ENCODE results near the gene TRAF3IP1.

The TRAF3IP1 gene

DNA sequence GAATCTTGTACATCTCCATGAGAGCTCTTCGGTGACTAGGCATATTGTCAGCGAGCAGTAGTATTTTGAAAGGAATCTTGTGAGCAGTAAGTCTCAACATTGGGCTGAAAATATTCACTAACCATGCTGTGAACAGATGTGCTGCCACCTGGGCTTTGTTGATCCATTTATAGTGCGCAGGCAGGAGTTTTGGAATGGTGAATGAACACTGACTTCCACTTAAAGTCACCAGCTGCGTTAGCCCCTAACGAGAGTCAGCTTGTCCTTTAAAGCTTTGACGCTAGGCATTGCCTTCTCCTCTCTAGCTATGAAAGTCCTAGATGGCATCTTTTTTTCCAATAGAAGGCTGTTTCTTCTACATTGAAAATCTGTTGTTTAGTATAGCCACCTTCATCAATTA is 110.5 kb downstream of the TRAF3IP1 start:
- no peak overlapping the region for H3K27ac ChIP-seq
- H3K27me3 ChIP-seq (ENCODE audit: insufficient read depth, low read depth, severe bottlenecking), result no peaks in the 10 kb centered on the region
- H3K9me3 ChIP-seq (ENCODE audit: severe bottlenecking), result no peaks in the 10 kb centered on the region
- H3K4me3 ChIP-seq (ENCODE audit: low read depth, low read length), result no peak overlapping the region
- TF ChIP-seq, protein P1, sequence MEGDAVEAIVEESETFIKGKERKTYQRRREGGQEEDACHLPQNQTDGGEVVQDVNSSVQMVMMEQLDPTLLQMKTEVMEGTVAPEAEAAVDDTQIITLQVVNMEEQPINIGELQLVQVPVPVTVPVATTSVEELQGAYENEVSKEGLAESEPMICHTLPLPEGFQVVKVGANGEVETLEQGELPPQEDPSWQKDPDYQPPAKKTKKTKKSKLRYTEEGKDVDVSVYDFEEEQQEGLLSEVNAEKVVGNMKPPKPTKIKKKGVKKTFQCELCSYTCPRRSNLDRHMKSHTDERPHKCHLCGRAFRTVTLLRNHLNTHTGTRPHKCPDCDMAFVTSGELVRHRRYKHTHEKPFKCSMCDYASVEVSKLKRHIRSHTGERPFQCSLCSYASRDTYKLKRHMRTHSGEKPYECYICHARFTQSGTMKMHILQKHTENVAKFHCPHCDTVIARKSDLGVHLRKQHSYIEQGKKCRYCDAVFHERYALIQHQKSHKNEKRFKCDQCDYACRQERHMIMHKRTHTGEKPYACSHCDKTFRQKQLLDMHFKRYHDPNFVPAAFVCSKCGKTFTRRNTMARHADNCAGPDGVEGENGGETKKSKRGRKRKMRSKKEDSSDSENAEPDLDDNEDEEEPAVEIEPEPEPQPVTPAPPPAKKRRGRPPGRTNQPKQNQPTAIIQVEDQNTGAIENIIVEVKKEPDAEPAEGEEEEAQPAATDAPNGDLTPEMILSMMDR (IDR thresholded peaks at IDR 0.05; ENCODE audit: low read depth, low read length), result no peak
- DNase-seq, result no peak
- peaks cover 34% of the 10 kb centered on the region for H3K36me3 ChIP-seq

DNA sequence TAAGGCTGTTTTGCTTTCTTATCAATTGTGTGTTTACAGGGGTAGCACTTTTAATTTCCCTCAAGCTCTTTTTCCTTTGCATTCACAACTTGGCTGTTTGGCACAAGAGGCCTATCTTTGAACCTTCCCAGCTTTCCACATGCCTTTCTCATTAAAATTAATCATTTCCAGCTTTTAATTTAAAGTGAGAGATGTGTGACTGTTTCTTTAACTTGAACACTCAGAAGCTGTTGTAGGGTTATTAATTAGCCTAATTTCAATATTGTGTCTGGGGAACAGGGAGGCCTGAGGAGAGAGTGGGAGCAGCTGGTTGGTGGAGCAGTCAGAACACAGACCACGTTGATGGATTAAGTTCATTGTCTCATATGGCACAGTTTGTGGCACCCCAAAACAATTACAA is 111.1 kb downstream of the TRAF3IP1 start:
- Histone ChIP-seq H3K27ac (no peak overlapping the region), H3K4me3 (ENCODE audit: low read depth, low read length) (no peak overlapping the region), H3K36me3 (peaks cover 38% of the 10 kb centered on the region), H3K27me3 (ENCODE audit: insufficient read depth, low read depth, severe bottlenecking) (no peaks in the 10 kb centered on the region), H3K9me3 (ENCODE audit: severe bottlenecking) (no peaks in the 10 kb centered on the region)
- TF ChIP-seq, protein P1 (IDR thresholded peaks at IDR 0.05; ENCODE audit: low read depth, low read length), result no peak
- no peak for DNase-seq

DNA sequence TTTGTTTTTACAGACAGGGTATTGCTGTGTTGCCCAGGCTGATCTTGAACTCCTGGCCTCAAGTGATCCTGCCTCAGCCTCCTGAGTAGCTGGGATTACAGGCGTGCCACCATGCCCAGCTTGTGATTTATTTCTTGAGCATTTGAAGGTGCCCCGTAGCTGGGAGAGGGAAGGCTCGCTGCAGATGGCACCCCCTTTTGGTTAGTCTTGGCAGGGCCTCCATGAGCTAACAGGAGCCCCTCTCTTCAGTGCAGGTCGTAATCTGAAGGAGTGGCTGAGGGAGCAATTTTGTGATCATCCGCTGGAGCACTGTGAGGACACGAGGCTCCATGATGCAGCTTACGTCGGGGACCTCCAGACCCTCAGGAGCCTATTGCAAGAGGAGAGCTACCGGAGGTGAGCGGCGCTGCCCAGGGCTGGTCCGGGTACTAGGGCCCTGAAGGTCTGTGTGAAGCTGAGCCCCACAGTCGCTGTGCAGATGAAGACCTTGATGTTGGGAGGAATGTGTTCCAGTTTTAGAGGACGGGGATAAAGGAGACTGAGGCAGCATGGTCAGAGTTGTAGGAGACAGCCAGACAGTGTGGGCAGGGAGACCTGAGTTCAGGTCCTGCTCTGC is 113.1 kb downstream of the TRAF3IP1 start:
- TF ChIP-seq, protein P1 (IDR thresholded peaks at IDR 0.05; ENCODE audit: low read depth, low read length), result 0 out of 2 replicates have a peak, but pooled peaks have one; percentile 24
- H3K27ac ChIP-seq, result no peak overlapping the region
- no peaks in the 10 kb centered on the region for H3K9me3 ChIP-seq (ENCODE audit: severe bottlenecking)
- no peak overlapping the region for H3K4me3 ChIP-seq (ENCODE audit: low read depth, low read length)
- H3K27me3 ChIP-seq (ENCODE audit: insufficient read depth, low read depth, severe bottlenecking), result no peaks in the 10 kb centered on the region
- peaks cover 53% of the 10 kb centered on the region for H3K36me3 ChIP-seq
- no peak for DNase-seq

DNA sequence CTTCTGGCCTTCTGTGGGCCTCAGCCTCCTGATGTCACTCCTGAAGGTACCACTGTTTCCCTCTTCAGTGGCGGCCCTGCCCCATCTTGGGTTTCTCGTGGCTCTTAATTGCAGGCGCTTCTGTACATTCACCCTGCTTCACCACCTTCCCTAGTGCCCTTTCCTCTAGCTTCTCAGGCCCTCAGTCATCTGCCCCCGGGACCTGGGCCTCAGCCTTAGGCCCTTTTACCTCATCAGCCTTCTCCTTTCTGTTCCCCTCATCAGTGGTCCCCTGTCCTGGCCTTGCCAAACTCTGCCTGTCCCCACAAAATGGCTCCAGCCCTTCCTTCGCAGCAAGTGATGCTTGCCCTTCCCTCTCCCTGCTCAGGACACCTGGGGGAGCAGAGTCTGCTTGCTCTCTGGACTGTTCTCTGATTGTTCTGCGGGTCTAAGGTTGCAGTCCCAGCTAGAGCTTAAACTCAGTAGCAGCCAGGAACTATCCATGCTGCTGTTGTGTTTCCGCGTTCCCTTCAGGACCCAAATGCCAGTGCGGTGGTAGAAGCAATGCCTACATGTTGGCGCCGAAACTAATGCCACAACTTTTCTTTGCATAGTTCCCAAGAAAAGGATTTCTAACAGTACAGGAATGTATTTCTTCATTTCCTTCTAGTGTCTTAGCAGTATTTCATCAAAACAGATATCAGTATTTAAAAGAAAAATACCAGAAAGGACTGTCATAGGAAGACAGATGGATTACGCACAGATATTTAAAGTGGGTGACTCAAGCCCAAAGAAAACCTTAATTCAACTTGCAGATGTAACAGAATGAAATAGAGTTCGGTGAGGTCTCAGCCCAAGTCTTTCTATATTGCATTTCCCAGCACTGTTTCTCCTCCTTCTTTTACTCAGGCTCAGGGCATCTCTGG is 113.9 kb downstream of the TRAF3IP1 start:
- no peak overlapping the region for H3K27ac ChIP-seq
- DNase-seq, result no peak
- no peaks in the 10 kb centered on the region for H3K27me3 ChIP-seq (ENCODE audit: insufficient read depth, low read depth, severe bottlenecking)
- no peaks in the 10 kb centered on the region for H3K9me3 ChIP-seq (ENCODE audit: severe bottlenecking)
- peaks cover 50% of the 10 kb centered on the region for H3K36me3 ChIP-seq
- TF ChIP-seq, protein P1 (IDR thresholded peaks at IDR 0.05; ENCODE audit: low read depth, low read length), result no peak
- no peak overlapping the region for H3K4me3 ChIP-seq (ENCODE audit: low read depth, low read length)

DNA sequence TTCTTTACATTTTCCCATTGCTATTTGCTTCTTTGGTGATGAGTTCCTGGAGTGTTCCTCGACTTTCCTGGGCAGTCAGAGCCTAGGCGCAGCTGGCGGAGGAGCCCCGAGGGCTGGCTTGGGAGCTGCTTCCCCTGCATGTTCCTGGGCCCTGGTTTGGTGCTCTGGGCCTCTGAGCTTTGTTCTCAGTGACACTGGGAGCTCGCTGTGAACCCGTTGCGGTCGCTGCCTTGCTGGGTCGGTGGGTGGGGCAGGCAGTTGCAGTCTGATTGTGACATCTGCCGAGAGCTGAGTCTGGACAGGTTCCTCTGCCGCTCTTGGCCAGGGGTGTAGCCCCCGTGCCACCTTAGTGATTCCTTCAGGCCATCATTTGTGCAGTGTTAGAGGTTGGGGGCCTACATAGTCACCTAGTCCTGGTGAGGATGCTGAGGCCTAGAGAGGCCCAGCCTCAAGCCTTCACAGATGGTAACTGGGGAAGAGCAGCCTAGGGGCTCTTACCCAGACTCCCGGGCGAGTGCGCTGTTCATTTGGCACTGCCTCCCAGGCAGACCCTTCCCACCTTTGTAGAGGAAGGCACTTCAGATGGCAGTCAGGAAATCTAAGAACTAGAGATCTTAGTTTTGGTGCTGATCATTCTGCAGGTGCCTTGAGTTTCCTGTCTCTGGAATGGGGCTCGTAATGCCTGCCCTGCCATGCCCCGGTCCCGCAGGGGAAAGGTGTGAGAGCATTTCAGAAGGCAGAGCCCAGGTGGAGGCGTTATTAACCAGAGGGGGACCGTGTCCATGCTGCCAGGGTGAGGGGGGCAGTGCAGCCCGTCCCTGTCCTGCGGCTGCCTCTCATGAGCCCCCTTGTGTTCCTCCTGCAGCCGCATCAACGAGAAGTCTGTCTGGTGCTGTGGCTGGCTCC is 114.8 kb downstream of the TRAF3IP1 start:
- no peak for DNase-seq
- Histone ChIP-seq H3K27me3 (ENCODE audit: insufficient read depth, low read depth, severe bottlenecking) (no peaks in the 10 kb centered on the region), H3K36me3 (peaks cover 54% of the 10 kb centered on the region), H3K4me3 (ENCODE audit: low read depth, low read length) (no peak overlapping the region), H3K27ac (no peak overlapping the region), H3K9me3 (ENCODE audit: severe bottlenecking) (no peaks in the 10 kb centered on the region)
- TF ChIP-seq, protein P1 (IDR thresholded peaks at IDR 0.05; ENCODE audit: low read depth, low read length), result no peak

All from WERI-Rb-1 (cell line).